A549 treated with CpdA at 1 μM for 4 hours (cell line): ENCODE data around the gene TMCC2. TPM values are rescaled to one million over a fixed set of nuclear protein-coding genes. Genes with fewer than 3 reads are reported as not detected.

ENCODE experiments used
- total RNA-seq: library from RNA; stranded (reverse); fragments of 200-300 nt; extraction: Qiagen RNA extraction; gene quantifications from 5 replicates; pipeline ENCODE4 v1.2.3, GENCODE V29; 2022; ENCODE audit warnings: low read depth

The TMCC2 gene
- 2.8 to 3.2 TPM (median 3.1 TPM) in 5 replicates for total RNA-seq

GRCh38 chr1:205227584-205228013, at the start of gene TMCC2:
Gene TMCC2, plus strand, starts transcription at chr1:205227946. Its CDS starts 619 bp downstream, at chr1:205228565.

GRCh38 chr1:205211169-205211838, 16.4 kb upstream of the TMCC2 start, which contains the start of gene DSTYK:
Gene DSTYK, minus strand, starts transcription at chr1:205211702. Its CDS starts 167 bp downstream, at chr1:205211535.

GRCh38 chr1:205321162-205321958, 93.6 kb downstream of the TMCC2 start, which contains the start of gene NUAK2:
Gene NUAK2, minus strand, starts transcription at chr1:205321745. Its CDS starts 117 bp downstream, at chr1:205321628.

Other genes with a start within 250 kb of the TMCC2 start
- 0.03 to 0.28 TPM (median 0.05 TPM) in 3 of 5 replicates, not detected in the others for gene CNTN2, start 184.7 kb upstream of the TMCC2 start, total RNA-seq
- 2.4 to 3.9 TPM (median 2.8 TPM) in 5 replicates for gene TMEM81, start 143.5 kb upstream of the TMCC2 start, total RNA-seq
- 12.6 to 16.7 TPM (median 13.6 TPM) in 5 replicates for gene RBBP5, start 106.0 kb upstream of the TMCC2 start, total RNA-seq
- gene DSTYK, start 16.2 kb upstream of the TMCC2 start, total RNA-seq = 7.6 to 11.1 TPM (median 9.3 TPM) in 5 replicates
- gene NUAK2, start 93.8 kb downstream of the TMCC2 start, total RNA-seq = 30.1 to 35.0 TPM (median 32.1 TPM) in 5 replicates
- 0.22 to 0.79 TPM (median 0.59 TPM) in 5 replicates for gene KLHDC8A, start 129.0 kb downstream of the TMCC2 start, total RNA-seq
- gene LEMD1, start 194.1 kb downstream of the TMCC2 start, total RNA-seq = not detected in 5 replicates
- not detected in 5 replicates for gene BLACAT1, start 228.1 kb downstream of the TMCC2 start, total RNA-seq